HG03520 (cell line): ENCODE measurements around the gene RNU6-1.

Experiments used
- ATAC-seq: cut with Tn5 transposase; IDR thresholded peaks from one replicate; pipeline ENCODE4 v1.9.1; 2021; ENCODE audit warnings: mild to moderate bottlenecking, moderate library complexity; ENCODE audit not compliant: unreplicated experiment

The RNU6-1 gene

DNA sequence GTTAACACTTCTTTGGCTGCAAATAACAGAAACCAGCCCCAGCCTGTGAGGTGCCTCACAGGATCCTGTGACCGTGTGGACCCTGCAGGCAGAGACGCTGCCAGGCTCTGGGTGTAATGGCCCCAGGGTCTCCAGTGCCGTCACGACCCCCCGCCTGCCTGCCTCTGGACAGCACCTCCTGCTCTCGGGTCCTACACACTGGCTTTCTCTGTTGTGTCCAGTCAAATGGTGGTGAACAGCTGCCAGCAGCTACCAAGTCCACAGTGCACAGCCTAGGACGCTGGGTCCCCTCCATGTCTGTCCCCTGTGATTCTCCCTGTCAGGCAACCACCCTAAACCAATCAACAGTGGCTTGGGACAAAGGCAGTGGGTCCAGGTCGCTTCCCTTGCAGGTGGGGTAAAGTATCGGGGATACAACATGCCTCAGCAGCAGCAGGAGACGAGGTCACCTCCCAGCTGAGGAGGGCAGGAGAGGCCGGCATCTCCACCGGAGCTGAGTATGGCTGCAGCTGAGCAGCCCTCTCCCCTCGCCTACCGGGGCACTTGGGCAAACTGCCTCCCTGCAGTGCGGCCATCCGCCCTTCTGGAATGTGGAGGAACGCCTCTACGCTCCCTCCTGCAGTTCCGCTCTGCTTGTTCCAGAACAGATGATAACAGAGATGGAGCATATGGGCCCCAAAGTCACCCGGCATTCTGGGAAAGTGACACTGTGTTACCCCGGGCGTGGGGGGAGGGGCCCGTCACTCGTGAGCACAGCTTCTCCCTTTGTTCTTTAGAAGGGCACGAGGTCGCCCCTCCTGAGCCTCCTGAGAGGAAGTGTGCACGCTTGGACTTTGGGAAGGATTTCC is 35.6 kb downstream of the RNU6-1 start:
- no peak for ATAC-seq

DNA sequence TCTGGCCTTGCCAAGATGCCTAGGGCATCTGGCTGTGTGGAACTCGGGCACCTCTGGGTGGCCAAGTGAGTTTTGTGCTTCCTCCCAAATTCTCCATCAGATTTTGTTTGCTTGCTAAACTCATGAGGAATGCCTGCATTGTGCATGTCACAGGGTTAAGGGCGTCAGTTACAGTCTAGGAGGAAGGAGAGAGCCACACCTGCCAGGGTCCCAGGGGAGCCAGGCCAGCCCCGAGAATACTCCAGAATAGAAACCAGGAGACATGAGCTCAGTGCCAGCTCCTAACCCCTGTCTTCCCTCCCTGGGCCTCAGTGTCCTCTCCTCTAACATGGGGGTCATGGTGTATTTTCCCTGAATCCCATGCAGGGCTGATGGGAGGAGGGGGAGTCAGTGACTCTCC is 36.5 kb downstream of the RNU6-1 start:
- ATAC-seq, result no peak

DNA sequence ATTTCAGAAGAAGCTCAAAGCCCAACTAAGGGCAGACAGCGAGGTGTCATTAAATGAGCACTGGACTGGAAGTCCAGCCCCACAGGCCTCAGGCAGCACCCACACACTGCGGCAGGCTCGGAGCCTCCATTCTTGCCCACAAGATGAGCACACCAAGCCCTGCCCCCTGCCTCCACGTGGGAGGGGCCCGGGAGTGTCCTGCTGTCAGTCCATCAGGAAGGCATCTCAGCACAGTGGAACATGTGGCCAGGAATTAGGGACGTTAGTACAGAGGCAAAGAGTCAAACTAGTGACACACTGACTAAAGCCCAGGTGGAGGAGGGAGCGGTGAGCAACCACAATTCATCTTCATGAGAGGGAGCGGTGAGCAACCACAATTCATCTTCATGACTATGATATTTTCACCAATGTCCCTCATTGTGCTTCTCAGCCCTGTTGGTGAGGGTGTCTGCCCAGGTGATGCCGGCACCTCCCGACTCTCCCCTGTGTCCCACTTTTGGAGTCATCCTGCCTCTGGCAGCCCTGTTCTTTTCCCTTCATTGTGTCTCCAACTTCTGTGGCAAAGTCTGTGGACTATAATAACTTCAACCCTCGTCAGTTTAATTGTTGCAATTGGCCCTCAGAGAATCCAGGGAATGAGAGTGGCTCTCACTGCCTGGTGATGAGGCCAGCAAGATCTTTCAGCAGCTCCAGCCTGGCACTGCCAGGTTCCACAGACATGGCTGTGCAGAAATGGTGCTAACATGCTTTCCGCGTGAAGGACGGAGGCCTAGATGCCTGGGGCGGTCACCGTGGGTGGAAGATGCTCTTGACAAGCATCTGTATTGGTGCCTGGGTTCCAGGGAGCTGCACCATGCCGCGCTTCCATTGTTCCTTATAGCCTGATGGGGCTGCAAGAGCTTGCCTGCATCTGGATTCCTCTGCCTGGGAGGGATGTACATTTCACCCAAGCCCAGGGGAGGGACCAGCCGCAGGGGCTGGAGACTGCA is 37.6 kb downstream of the RNU6-1 start:
- no peak for ATAC-seq

DNA sequence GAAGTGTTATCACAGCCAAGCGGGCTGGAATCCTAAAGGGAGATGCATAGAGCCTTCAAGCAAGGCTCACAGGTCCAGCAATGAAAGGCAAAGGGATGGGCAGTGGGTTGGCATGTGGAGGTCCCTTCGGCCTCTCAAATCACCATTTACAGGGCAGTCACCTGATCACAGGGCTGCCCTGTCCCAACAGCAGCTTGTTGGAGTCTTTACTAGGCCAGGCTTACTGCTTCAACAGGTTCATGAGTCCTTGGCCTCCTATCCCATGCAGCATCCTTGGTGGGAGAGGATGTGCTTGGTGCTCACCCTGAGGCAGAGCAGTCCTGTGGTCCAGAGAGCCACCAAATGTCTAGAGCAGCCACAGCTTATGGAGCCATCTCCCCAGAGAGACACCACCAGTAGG is 38.7 kb downstream of the RNU6-1 start:
- ATAC-seq, result no peak

DNA sequence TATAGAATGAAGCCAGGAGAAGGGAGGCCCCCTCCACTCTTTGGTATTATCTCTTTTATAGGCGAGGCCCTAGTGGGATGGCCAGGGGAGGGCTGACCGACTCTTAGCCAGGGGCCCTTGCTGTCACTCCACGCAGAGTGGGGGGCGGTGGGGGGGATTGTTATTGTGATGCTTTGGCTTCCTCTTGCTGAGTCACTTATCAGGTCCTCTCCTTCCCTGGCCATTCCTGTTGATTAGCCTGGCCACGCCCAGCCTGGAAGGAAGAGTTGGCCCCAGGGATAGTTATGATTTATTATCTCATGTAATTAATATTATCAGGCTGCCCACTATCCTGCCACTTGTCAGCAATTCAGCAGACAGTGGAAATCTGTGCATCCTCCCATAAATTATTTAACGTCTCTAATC is 40.0 kb downstream of the RNU6-1 start:
- no peak for ATAC-seq

DNA sequence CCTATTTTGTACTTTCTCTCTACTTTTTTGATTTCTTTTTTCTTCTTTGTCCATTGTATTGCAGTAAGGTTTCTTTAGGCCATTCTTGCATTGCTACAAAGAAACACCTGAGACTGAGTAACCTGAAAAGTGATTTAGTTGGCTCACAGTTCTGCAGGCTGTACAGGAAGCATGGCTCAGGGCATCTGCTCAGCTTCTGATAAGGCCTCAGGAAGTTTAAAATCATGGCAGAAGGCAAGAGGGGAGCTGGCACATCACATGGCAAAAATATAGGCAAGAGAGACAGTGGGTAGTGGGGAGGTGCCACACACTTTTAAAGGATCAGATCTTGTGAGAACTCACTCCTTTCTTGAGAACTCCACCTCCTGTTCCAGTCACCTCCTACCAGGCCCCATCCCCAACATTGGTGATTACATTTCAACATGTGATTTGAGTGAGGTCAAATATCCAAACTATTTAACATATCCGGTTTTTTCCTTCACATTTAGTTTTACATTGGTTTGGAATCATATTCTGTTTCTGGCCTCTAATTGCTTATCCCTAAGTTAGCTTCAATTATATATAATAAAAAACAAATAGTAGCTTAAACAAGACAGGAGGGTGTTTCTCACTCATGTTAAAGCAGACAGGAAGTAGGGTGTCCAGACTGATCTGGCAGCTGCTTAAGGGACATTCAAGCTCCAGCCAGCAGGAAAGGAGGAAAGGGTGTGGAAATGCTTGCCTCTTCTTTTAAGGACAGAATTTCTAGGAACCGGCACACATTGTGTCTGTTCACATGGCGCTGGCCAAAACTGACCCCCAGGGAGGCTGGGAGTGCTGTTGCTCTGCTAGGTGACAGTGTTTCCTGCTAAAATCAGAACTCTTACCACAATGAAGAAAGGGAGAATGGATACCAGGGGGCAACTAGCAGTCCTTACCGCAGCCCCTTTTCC is 43.4 kb downstream of the RNU6-1 start:
- no peak for ATAC-seq

DNA sequence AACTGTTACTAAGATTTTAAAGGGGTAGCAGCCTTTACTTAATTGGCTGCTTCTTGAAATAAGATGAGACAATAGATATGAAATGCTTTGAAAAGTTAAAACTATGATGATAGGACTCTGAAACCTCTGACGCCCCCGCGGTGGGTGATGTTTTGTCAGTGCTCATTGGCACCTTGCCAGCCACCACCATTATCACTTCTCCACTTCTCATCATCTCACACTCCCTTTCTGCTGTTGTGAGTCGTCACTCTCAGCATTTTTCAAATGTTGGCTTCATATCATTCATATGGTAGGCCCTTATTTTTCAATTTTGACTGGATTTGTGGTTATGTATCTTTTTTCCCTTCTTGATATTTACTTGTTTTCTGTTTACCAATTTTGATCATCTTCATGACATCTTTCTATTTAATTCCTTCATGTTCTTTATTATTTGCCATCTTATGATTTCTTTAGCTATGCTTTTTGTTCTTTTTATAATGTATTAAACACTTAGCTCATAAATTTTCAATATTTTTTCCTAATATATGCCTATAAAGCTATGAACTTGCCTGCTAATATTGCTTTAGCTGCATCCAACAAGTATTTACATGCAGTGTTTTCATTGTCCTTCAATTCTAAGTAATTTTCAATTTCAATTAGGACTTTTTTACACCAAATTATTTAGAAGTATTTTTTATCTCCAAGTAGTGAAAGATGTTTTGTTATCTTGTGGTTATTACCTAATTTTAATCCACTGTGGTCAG is 44.8 kb downstream of the RNU6-1 start:
- no peak for ATAC-seq

DNA sequence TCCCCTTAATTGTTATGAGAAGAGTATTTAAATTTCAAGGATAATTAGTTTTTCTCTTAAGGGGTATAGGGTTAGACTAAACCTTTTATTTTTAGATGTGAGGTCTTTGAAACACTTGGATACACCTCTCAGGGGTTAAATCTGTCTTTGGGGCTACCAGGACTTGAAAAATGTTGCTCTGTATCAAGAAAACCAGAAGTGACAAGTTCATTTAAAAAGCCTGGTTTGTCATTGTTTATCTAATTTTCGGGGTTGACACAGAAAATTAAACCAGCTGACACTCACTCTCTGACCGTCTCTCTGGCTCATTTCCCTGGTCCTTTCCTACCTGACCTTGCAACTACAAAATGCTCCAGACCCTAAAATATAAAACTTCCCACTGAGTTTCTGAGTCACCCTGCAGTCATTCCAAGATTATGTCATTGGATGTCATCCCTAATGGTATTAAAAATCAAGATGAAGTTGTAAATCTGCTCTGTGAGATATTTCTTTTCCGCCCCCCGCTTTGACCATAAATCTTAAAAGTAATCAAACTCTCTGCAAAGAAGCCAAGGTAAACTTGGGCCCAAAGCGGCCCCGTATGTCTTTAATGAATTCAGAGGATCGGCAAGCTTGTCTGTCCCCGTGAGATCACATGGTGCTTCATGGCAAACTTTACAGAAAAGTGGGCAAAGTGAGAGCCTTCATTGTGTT is 47.4 kb downstream of the RNU6-1 start:
- ATAC-seq, result no peak

DNA sequence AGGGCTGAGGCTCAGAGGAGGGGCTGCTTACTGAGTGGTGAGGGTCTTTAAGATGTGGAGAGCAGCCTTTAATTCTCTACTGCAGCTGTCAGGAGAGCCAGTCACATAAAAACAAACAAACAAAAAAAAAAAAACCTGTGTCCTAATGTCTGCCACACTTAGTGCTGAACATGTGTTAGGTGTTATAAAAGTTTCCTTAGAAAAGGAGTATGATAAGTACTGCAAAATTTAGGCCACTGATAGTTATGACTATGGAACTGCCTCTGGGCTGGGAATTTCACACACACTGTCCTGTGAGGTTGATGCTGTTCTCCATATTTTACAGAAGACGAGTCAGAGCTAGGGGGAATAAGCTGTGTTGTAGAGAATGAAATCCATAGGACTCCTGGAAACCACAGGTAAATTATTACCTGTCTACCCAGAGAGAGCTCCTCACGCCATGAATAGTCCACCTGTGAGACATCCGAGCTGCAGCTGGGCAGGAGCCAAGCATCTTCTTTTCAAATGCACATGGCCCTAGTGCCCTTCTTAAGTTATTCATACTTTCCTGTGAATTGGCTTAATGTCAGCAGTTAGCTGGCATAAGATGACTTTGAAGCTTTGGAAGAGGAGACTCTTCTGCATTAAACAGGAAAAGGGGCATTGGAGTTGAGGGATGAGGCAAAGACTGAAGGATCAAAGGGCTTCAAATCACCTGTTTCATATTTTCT is 49.1 kb downstream of the RNU6-1 start:
- no peak for ATAC-seq
